H4 (cell line): ENCODE results near the gene RCAN2. TPM values are rescaled to one million over a fixed set of nuclear protein-coding genes. Genes with fewer than 3 reads are reported as not detected.

Source experiments
- DNase-seq: peaks from one replicate; pipeline ENCODE4 v3.0.0-alpha.2; 2015; ENCODE audit warnings: low spot score
- total RNA-seq: library from RNA; depleted of rRNA; stranded (reverse); fragments of >200 nt; shearing (Covaris generic); gene quantifications from 2 replicates; pipeline ENCODE4 v1.2.3, GENCODE V29; 2014

Gene RCAN2
- total RNA-seq, 1 experiment from 2014 or later, result 1.0 TPM

DNA sequence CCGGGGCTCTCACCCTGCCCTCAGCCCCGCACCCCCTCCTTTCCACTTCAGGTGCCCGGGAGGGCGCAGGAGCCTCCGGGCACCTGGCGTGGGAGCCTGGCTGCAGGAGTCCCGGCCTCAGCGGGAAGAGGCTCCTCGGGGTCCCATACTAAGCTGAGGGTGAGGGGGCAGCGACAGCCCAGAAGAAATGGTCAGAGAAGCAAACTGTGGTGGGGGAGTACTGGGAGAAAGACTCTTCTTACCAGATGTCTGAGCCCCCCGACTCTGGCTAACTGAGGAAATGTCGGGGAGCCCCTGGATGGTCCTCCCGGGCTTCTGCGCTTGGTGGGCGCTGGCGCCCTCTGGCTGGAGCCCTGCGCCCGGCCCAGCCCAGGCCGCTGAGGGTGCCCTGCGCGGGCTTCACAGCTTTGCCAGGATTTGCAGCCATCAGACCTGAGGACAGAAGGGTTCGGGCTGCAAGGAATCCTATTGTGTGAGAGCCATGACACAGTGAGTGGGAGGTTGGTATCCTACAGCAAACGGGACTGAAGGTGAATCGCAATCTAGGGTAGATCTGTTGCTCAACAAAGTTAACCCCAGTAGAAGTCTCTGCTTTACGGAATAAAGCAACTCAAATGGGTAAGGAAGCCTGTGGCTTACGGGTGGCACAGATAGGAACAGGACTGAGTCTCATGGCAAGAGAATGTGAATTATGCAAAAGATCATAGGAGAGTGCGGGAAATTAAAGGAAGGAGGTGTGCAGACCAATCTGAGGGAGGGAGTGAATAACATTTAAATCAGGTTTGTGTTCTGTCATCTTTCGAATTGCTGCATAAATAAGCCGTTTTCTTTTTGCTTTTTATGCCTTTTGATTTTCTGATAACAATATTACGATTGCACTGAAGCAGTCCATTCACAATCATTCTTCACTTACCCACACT lies 639 bp upstream of the RCAN2 start:
- DNase-seq, result peak; percentile 14

DNA sequence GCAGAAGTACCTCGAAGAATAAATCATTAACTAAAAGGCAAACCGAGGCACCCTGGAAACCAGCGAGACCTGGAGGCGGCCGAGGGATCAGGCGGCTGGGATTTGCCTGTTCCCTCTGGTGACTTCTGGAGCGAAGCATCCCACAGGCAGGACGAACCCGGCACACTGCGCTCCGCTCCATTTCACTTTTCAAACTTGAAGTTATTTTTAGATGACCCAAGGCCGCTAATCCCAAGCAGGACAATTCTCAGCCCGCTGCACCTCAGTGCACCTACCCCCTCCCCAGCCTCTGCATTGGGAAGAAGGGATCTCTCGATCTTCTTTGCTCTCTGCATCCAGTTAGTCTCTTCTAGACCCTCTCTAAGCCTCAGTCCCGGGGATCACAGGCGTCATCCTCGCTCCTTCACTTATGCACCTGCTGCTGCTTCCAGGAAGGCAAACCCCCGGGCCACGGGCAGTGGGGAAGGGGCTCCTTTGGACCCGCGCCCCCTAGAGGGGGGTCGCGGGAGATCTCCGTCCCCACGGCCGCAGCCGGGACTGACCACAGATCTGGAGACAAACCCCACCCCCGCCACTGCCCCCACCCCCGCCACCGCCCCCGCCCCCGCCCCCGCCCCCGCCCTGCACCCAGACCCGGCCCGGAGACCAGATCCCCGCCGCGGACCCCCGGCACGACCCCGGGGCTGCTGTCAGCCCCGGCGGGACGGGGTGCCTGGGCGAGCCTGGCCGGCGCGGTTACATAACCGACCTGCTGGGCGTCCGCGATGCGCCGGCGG lies 636 bp downstream of the RCAN2 start:
- DNase-seq, result no peak

DNA sequence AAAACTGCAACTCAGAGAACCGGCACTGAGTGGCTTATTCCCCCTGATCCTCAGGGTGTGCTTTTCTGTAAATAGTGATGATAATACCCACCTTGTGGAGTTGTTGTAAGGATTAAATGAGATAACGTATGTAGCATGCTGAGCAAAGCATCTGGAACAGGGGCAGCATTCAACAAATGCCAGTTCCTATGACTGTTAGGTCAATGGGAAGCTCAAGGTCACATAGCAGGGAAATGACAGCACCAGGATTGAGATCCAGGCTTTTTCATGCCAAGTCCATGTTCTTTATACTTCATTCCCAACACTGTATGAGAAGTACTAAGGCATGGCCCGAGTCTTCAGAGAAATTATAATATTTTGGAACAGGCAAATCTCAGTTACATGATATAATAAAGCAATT lies 5.1 kb downstream of the RCAN2 start:
- DNase-seq, result no peak

DNA sequence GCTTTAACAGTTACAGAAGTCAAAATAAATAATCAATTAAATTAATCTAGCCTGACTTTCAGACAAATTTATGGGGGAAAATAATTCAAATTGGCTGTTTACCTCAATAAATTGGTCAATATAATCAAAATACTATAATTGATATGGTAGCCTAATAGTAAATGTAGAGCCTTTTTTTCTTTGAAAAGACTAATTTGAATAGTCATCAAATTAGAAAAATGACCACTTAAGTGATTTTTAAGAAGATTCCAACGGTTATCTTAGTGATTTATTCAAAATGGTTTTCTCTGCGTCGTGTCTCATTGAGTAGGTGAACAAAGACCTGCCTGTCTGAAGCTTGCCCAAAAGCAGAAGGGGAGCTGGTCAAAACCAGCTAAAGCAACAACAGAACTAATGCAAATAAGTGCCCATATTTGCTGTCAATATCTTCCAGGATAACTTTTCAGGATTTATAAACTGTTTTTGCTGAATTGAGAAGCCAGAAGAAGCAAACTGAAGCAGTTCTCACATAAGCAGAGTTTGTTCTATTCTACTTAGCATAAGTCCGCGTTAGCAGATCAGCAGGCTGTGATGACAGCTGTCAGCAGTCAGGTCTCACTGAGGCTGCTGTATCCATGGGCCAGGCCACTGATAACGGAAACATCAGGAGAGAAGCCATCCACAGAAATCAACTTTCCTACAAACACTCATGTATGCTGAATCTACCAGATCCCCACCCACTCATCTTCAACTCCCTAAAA lies 7.0 kb downstream of the RCAN2 start:
- DNase-seq, result no peak

DNA sequence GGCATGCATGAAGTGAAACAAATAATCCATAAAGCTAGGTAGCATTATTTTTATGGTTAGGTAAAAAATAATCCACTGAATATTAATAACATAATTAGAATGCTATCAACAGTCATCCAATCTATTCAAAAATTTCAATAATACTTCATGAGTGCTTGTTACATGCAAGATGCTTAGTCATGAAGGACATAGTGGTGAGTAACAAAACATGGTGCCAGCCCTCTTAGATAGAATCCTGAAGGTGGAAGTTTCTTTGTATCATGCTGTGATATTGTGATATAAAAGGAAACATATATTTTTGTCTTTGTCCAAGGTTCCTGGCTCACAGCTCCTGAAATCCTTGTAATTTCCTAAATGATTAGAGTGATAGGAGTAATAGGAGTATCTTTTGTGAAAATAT lies 14.9 kb downstream of the RCAN2 start:
- no peak for DNase-seq

DNA sequence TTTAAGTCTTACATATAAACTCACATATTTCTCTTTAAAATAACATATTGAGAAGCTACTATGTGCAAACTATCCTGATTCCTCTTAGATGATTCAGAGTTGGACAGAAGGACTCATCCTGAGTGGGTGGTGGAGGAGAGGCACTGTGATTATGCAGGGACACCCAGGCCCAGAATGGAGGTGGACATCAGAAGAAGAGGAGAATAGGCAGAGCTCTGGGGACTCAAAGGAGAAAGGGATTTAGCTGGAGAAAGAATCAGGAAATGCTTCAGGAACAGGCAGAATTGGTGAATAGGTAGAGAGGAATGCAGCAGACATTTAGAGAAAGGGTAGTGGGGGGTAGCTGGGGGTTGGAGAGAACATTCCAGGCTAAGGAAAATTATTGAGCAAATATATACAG lies 17.4 kb downstream of the RCAN2 start:
- DNase-seq, result no peak

DNA sequence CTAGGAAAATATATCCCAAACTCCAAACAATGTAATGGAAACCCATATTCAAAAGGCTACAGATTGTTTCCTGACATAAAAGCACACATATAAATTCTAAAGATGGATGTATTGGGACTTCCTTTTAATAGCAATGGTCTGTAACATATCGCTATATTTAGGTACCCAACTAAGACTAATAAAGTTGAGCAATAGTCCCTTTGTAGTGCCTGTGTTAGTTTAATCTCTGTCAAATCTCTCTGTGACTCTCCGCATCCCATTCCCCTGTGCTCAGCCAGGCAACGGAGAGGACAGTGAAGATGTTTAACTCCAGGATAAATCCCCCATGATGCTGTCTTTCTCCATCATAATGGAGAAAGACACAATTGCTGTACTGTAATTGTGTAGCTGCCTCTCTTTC lies 19.0 kb downstream of the RCAN2 start:
- no peak for DNase-seq

DNA sequence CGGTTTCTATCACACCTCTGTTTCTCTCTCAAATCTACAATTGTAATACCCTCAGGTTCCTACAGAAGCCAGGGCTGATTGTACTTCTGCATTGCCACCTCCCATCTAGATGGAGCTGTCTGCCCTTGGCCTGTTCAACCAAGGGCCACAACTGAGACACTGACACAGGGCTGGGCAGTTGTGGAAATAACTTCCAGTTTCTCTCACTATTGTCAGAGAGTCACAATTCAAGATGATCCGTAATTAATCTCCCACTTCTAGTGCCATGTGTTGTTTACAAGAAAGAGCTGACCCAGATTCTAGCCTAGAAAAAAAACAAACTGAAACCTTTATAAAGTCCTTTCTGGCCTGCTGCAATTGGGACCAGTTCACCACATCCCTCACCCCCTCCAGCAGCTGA lies 22.2 kb downstream of the RCAN2 start:
- no peak for DNase-seq

DNA sequence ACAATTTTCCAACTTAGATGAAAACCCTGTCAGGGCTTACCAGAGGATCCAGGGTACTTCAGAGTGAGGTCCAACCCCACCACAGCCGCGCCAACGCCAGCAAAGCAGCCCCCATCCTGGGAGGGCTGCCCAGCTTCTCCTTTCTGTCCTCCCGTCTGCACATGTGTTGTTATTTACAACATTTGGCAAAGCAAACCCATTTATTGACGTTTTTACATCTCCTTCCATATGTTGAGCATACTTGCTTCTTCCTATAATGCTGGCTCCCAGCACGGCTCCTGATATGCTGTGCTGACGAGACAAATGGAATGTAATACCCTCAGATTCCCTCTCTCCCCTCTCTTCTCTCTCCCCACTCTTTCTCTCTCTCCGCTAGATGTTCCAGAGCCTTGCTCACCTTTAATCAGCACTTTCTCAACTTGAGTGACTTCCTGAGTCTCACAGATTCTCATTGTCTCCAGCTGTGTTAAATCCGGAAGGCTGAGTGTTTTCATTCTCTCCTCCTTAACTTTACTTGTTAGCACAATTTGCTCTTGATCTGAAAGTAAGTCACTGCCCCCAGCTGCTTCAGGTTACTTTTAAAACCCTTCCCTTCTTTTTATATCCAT lies 22.7 kb downstream of the RCAN2 start:
- no peak for DNase-seq

DNA sequence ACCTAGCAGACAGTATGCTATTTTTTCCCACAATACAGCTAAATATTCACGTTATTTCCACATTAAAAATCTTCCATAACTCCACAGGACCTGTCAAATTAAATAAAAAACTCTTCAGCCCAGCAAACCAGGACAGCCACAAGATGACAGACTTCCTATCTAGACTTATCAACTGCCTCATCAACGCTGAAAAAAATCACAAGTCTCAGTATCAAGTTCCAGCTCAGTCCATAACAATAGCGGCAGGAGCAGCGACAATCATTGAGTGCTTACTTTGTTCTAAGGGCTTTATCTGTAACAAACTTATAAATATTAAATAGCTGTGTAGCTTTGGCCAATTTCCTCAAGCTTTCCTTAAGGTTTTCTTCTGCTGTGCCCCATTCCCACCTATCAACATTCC lies 24.7 kb downstream of the RCAN2 start:
- no peak for DNase-seq

DNA sequence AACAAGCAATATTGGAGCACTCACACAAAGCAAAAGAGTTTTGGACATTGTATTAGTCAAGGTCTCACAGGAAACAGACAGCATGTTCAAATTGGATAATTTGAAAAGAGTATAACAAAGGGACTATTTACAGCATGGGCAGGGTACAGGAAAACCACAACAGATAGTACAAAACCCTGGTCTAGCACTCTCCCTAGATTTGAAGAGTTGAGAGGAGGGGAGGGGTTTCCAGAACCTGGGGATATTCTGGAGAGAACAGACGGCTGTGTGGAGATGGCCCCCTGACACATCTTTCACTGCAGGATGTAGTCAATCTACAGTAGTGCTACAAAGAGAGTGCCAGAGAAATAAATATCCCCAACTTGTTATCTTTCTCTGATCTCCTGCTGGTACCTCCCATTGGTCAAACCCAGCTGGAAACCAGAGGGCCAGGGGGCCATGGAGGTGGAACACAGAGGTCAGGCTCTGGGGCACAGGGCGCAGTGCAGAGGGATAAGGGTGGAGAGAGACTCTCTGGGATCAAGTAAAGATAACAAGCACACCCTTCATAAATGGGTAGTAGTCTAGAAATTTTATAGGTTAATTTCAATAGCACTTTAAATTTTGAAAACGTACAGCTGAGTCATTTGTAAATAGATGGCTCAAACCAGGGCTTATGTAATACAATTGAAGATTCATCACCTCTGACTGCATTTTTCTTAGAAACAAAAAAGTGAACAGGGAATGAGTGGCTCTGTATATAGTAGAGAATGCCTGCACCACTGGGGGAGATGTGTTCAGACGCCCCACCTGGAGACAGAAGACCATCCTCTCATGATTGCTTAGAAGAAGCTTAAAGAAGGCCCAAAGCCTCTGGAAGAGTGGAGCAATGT lies 25.7 kb downstream of the RCAN2 start:
- no peak for DNase-seq

DNA sequence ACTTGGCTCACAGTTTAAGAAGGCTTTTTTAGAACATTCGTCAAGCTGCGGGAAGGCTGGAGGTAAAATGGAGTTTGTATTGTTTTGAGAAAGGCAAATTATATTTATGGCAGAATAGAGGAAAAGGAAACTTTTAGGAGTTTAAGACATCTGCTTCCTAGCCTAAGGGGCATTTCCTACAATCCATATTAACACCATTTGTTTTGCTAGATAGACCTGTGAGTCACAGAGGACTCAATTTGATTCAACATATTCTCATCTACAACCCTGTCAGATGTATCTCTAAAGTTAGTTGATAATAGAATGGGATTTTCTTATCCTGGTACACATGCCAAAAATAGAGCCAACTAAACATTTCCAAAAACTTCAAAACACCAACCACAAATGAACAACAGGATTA lies 35.0 kb downstream of the RCAN2 start:
- no peak for DNase-seq

DNA sequence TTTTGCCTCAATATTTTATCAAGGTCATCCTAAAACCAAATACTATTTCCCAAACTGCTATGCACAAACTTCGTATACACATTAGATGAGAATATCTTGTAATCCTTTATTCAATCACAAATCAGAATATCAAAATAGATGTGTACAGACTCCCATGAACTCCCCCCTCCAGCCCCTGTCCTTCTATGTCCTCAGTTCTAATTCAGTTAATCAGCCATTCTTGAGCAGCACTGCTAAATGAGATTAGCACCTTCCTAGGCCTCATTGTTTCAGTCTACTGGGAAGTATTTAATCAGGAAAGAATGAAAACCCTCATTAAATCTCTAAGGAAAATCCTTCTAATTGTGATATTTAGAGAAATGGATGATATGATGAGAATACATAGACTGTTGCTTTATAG lies 36.6 kb downstream of the RCAN2 start:
- DNase-seq, result no peak

DNA sequence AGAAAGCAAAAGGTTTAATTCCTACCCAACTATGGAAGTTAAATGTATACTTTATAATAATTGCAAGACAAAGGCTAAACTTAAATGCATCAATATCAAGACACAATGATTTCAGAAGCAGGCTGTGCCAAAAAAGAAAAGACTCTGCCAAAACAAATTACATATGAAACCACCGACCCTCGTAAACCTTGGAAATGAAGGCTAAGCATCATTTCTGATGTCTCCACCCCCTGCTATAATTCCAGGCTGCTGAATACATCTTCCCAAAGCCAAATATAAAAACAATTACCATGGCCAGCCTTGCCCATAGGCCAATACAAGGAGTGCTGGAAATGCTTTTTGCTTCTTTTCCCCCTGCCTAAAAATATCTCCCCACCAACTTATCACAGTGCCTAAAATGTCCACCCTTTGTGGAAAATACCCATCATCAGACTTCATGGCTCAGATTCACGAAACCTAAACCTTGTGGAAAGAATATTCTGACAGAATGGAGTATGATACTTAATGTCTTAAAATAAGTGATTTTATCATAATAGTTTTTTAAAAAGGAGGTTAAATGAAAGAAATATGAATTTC lies 37.4 kb downstream of the RCAN2 start:
- no peak for DNase-seq

DNA sequence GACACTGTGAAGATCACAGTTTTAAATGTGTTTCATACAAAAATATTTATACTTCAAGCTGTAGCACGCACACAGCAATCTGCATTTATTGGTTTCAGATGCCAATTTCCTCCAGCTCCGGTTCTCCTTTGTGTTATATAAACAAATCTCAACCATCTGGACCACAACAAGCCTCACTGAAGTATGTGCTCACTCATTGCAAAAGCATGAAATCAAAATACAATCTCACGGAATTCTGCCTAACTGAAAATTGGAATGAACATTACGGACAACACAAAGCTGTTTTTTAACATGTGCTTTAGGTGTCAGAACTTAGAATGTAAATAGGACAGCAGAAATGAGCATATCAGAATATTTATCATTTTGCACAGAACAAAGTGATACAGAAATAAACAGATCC lies 38.0 kb downstream of the RCAN2 start:
- peak; percentile 84 for DNase-seq

DNA sequence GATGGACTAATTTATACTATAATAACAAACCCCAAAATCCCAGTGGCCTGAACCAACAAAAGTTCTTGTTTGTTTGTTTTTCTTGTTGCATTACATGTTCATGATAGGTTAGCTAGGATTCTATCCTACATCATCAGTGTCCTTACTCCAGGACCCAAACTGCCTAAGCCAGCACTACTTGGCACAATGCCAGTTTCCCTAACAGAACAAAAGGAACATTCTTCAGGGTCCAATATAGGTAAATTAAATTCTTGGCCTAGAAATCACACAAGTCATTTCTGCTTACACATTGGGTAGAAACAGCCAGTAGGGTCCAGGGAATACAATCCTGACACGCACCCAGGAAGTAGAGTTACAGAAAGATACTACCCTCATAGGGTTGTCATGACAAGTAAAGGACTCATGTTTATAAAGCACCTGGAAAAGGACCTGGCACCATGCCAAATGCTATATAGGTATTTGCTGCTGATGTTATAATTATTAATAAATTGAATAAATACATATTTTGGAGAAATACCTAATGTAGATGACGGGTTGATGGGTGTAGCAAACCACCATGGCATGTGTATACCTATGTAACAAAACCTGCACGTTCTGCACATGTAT lies 38.8 kb downstream of the RCAN2 start:
- no peak for DNase-seq

DNA sequence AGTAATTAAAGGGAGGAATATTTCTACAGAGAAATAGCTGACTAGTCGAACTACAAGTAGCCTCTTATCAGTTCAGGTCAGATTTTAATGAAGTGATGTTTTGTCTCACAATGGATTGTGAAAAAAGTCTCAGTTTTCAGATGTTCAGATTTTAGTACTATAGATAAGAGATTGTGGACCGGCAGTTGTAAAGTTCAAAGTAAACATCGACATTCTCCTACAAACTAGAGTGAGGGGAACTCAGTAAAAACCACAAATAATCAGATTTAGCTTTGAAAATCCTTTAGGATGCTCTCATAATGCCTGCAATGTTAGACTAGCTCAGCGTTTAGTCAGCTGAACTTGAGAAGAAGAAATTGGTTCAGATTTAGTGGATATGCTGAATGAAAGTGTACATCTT lies 39.9 kb downstream of the RCAN2 start:
- no peak for DNase-seq

DNA sequence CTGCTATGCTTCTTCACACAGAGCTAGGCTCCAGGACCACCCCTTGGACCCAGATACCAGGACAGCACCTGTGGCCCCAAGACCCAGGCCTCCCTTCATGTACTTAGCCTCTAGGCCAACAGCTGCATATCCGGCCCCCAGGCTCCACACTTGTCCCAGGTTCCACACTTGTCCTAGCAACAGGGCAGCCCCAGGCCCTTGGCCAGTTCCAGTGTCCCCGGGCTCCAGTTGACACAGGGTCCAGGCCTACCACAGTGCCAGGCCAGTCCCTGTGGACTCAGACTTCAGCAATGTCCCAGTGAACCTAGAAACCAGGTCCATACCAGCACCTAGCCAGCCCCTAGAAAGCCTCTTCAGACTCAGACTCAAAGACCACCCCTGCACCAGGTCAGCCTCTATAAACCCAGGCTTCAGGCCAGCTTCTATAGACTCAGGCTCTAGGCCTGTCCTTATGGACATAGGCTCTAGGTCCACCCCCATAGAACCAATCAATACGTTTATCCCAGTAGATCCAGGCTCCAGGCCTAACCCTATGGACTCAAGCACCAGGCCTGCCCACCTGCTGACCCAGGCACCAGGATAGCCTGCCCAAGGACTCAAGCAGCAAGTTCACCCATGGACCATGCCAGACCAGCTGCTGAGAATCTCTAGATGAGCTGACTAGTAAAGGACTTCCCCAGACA lies 46.3 kb downstream of the RCAN2 start:
- DNase-seq, result no peak

DNA sequence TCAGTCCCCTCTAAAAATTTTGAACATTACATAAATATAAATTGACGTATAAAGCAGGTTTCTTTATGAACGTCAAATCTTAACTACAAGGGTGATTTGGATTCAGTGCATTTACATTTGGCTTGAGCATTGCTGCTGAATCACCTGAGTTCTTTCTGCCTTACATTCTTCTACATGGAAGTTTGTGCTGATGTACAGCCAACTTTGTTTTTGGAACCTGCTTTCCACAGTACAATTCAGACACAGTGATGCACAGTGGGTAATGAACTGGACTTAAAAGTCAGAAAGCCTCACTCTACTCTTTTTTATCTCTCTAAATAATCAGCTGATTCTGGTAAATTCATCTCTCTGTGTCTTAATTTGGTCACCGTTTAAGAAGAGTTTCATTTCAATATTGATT lies 47.6 kb downstream of the RCAN2 start:
- DNase-seq, result no peak

DNA sequence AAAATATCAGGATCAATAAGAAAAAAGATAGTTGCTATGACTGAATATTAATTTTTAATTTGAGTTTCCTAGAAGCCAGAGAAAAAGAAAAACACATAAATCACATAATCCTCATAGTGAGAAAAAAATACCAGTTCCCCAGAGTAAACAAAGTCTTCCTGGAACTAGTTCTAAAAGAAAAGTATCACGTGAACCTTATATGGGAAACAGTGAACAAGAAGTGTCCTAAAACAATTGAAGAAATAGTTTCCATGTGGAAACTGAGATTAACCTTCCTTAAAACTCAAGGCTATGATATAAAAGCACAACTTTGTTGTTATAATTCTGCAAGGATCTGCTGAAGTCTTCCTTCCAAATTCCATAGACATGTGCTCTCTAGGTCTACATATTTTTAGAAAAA lies 50.6 kb downstream of the RCAN2 start:
- DNase-seq, result no peak
